Osteocyte (in vitro differentiated cells): Measurements from ENCODE around the gene SPEG. TPM values are rescaled to one million over a fixed set of nuclear protein-coding genes. Genes with fewer than 3 reads are reported as not detected.

Experiments used
- DNase-seq: peaks from one replicate; pipeline ENCODE4 v3.0.0; 2021; ENCODE audit warnings: mixed read lengths; ENCODE audit not compliant: unreplicated experiment; ENCODE audit errors: extremely low spot score
- H3K27ac Mint-ChIP-seq: one replicate; pipeline ENCODE4 v1.8.0; 2021; ENCODE audit warnings: mild to moderate bottlenecking, mixed read lengths; ENCODE audit not compliant: unreplicated experiment
- H3K27me3 Mint-ChIP-seq: one replicate; pipeline ENCODE4 v1.8.0; 2021; ENCODE audit warnings: mixed read lengths; ENCODE audit not compliant: unreplicated experiment
- H3K36me3 Mint-ChIP-seq: one replicate; pipeline ENCODE4 v1.8.0; 2021; ENCODE audit warnings: mixed read lengths; ENCODE audit not compliant: unreplicated experiment
- H3K4me1 Mint-ChIP-seq: one replicate; pipeline ENCODE4 v1.8.0; 2021; ENCODE audit warnings: mixed read lengths; ENCODE audit not compliant: unreplicated experiment
- H3K4me3 Mint-ChIP-seq: one replicate; pipeline ENCODE4 v1.8.0; 2021; ENCODE audit warnings: mild to moderate bottlenecking, moderate library complexity, mixed read lengths; ENCODE audit not compliant: unreplicated experiment
- H3K9me3 Mint-ChIP-seq: one replicate; pipeline ENCODE4 v1.8.0; 2021; ENCODE audit warnings: mixed read lengths; ENCODE audit not compliant: unreplicated experiment
- total RNA-seq: library from RNA; stranded (reverse); gene quantifications from 2 replicates; pipeline ENCODE4 v1.2.1, GENCODE V29; 2021
- TF ChIP-seq, protein P1 (sequence below): fragments of 200-600 bp; sonication (generic); IDR thresholded peaks from 2 replicates; pipeline ENCODE4 v1.5.0; 2021; ENCODE audit warnings: antibody characterized with exemption, mild to moderate bottlenecking, moderate library complexity

Gene SPEG
- total RNA-seq, 1 donor from 2014 or later: 30.3 TPM

DNA sequence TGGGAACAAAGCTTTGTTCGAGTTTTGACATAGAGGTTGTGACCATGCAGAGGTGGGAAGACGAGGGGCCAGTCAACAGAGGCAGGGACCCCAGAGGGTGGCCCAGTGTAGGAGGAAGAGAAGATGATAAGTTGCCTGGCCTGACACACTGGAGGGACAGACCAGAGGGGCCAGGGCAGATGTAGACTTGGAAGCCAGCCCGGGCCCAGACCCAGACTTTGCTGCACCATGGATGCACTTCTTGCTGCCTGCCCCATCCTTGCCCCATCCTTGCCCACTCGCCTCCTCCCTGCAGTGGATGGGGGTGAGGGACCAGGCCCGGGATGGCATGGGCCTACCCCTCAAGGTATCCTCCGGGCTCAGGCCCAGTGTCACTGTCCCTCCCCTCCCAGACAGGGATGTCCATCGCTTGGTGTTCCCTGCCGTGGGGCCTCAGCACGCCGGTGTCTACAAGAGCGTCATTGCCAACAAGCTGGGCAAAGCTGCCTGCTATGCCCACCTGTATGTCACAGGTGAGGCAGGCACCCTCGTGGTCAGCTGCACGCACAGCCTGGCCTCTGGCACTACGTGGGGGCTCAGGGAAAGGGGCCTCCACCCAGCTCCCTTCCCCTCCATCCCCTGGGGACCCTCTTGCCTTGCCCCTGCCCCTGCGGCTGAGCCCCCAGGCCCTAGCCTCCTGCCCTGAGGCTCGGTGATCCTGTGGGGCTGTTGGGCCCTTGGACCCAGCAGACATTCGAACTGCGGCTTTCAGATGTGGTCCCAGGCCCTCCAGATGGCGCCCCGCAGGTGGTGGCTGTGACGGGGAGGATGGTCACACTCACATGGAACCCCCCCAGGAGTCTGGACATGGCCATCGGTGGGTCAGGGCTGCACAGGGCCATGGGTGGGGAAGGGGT lies 37.1 kb downstream of the SPEG start:
- no peak overlapping the region for H3K27ac Mint-ChIP-seq

DNA sequence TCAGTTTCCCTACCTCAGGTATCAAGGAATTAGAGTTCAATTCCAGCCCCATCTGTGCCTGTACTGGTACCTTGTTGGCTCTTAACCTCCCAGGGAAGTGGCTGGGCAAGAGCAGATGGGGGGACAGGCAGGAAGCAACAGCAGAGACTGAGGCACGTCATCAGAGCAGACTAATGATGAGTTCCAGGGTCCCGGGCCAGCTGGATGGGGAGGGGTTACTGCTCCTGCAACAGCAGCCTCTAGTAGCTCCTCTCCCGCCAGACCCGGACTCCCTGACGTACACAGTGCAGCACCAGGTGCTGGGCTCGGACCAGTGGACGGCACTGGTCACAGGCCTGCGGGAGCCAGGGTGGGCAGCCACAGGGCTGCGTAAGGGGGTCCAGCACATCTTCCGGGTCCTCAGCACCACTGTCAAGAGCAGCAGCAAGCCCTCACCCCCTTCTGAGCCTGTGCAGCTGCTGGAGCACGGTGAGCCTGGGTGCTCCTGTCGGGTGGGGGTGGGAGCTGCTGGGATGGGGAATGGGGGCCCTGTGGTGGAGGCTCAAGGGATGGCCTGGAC lies 38.1 kb downstream of the SPEG start:
- peaks cover 16% of the 10 kb centered on the region for H3K4me1 Mint-ChIP-seq
- H3K27ac Mint-ChIP-seq: no peak overlapping the region
- H3K4me3 Mint-ChIP-seq: no peak overlapping the region
- no peaks in the 10 kb centered on the region for H3K27me3 Mint-ChIP-seq
- no peak for DNase-seq
- TF ChIP-seq, protein P1, sequence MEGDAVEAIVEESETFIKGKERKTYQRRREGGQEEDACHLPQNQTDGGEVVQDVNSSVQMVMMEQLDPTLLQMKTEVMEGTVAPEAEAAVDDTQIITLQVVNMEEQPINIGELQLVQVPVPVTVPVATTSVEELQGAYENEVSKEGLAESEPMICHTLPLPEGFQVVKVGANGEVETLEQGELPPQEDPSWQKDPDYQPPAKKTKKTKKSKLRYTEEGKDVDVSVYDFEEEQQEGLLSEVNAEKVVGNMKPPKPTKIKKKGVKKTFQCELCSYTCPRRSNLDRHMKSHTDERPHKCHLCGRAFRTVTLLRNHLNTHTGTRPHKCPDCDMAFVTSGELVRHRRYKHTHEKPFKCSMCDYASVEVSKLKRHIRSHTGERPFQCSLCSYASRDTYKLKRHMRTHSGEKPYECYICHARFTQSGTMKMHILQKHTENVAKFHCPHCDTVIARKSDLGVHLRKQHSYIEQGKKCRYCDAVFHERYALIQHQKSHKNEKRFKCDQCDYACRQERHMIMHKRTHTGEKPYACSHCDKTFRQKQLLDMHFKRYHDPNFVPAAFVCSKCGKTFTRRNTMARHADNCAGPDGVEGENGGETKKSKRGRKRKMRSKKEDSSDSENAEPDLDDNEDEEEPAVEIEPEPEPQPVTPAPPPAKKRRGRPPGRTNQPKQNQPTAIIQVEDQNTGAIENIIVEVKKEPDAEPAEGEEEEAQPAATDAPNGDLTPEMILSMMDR: no peak
- H3K36me3 Mint-ChIP-seq: no peaks in the 10 kb centered on the region
- no peaks in the 10 kb centered on the region for H3K9me3 Mint-ChIP-seq

More for the DNA sequence above, 37.1 kb downstream of the SPEG start:
- no peak overlapping the region for H3K4me3 Mint-ChIP-seq
- peaks cover 16% of the 10 kb centered on the region for H3K4me1 Mint-ChIP-seq
- H3K27me3 Mint-ChIP-seq: no peaks in the 10 kb centered on the region
- H3K9me3 Mint-ChIP-seq: no peaks in the 10 kb centered on the region
- TF ChIP-seq, protein P1: no peak
- no peaks in the 10 kb centered on the region for H3K36me3 Mint-ChIP-seq
- DNase-seq: no peak

DNA sequence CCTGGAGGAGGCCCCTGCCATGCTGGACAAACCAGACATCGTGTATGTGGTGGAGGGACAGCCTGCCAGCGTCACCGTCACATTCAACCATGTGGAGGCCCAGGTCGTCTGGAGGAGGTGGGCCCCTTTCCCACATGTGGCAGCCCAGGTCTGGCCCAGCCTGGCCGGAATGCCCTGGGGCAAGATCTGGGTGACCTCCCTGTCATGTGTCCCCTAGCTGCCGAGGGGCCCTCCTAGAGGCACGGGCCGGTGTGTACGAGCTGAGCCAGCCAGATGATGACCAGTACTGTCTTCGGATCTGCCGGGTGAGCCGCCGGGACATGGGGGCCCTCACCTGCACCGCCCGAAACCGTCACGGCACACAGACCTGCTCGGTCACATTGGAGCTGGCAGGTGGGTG lies 38.9 kb downstream of the SPEG start:
- no peaks in the 10 kb centered on the region for H3K27me3 Mint-ChIP-seq
- peaks cover 16% of the 10 kb centered on the region for H3K4me1 Mint-ChIP-seq
- H3K36me3 Mint-ChIP-seq: no peaks in the 10 kb centered on the region
- H3K4me3 Mint-ChIP-seq: no peak overlapping the region
- TF ChIP-seq, protein P1: no peak
- H3K9me3 Mint-ChIP-seq: no peaks in the 10 kb centered on the region
- H3K27ac Mint-ChIP-seq: no peak overlapping the region
- DNase-seq: no peak

DNA sequence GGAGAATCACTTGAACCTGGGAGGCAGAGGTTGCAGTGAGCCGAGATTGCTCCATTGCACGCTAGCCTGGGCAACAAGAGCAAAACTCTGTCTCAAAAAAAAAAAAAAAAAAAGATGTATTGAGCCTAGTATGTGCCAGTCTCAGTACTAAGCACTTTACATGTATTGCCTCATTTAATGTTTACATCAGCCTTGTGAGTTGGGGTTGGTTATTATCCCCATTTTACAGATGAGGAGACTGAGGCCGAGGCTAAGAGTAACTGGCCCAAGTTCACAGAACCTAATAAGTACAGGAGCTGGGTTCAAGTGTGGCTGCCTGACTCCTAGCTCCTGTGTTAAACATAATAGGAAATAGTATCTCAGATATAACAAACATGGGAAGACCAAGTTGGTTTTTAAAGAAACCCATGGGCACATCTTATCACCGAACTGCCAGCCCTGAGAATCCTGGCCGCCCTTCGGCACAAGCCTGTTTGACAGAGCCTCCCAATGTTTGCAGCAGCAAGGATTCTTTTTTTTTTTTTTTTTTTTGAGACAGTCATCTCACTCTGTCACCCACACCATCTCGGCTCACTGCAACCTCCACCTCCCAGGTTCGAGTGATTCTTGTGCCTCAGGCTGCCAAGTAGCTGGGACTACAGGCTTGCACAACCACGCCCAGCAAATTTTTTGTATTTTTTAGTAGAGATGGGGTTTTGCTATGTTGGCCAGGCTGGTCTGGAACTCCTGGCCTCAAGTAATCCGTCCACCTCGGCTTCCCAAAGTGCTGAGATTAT lies 39.8 kb downstream of the SPEG start:
- no peak for DNase-seq
- H3K4me1 Mint-ChIP-seq: peaks cover 12% of the 10 kb centered on the region
- H3K9me3 Mint-ChIP-seq: no peaks in the 10 kb centered on the region
- no peaks in the 10 kb centered on the region for H3K36me3 Mint-ChIP-seq
- H3K27me3 Mint-ChIP-seq: no peaks in the 10 kb centered on the region
- TF ChIP-seq, protein P1: no peak
- H3K27ac Mint-ChIP-seq: no peak overlapping the region
- H3K4me3 Mint-ChIP-seq: no peak overlapping the region

DNA sequence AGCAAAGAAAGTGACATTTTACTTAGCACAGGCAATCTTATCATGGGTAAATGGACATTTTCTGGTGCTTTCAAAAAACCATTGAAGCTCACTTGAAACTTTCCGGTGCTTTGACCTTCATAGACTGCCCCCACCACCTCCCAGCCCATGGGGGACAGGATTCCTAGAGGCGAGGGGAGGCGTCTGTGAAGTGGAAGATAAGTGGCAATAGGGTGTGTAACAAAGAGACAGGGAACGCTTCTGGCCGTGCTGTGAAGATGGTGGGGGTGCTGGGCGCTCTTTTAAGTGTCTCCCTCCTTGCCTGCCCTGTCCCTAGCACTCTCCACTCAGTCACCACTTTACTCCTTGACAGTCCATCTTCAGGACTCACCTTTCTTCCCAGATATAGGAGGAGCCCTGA lies 40.6 kb downstream of the SPEG start:
- Mint-ChIP-seq H3K36me3 (no peaks in the 10 kb centered on the region), H3K9me3 (no peaks in the 10 kb centered on the region), H3K4me3 (no peak overlapping the region), H3K27ac (no peak overlapping the region), H3K4me1 (peaks cover 9% of the 10 kb centered on the region), H3K27me3 (no peaks in the 10 kb centered on the region)
- no peak for DNase-seq
- TF ChIP-seq, protein P1: no peak
